ENCODE data around the gene GAL3ST2.

DNA sequence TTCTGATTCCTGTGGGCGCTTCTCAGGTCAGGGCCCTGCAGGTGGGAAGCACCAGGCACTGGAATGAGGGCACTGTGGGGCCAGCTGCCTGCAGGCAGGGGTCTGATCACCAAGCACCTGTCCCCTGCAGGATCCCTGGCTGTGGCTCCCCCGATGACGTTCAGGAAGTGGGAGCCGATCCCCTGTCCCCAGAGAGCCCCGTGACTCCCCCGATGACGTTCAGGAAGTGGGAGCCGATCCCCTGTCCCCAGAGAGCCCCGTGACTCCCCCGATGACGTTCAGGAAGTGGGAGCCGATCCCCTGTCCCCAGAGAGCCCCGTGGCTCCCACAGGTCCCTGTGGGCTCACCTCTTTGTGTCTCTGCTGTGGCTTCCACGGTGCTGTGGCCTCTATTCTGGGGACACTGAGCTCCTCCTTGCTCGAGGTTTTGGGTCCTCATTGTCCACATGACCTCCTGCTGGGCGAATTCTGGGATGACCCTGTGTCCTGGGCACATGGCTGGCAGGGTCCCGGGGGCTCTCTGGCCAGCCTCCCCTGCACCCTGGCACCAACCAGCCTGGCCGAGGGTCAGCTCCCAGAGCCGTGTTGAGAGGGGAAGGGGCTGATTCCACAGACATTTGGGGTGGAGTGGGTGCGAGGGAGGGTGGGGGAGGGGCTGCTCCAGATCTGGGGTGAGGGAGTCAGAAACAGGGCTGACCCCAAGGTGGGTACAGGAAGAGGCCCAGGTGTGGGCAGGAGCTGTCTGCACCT, 37.2 kb downstream of the GAL3ST2 start:
- TF ChIP-seq MXI1 (IDR thresholded peaks at IDR 0.05; ENCODE audit: low read depth, low read length) (no peak), FOXJ3 (CRISPR knock-in tag; IDR thresholded peaks at IDR 0.05) (no peak), ELF1 (IDR thresholded peaks at IDR 0.05) (no peak), TAF1 (IDR thresholded peaks at IDR 0.05; ENCODE audit: borderline replicate concordance, low read depth, low read length) (no peak), RCOR1 (IDR thresholded peaks at IDR 0.05; ENCODE audit: low read length) (no peak), YY1 (IDR thresholded peaks at IDR 0.05; ENCODE audit: low read depth) (no peak)
- TF ChIP-seq, protein P1, sequence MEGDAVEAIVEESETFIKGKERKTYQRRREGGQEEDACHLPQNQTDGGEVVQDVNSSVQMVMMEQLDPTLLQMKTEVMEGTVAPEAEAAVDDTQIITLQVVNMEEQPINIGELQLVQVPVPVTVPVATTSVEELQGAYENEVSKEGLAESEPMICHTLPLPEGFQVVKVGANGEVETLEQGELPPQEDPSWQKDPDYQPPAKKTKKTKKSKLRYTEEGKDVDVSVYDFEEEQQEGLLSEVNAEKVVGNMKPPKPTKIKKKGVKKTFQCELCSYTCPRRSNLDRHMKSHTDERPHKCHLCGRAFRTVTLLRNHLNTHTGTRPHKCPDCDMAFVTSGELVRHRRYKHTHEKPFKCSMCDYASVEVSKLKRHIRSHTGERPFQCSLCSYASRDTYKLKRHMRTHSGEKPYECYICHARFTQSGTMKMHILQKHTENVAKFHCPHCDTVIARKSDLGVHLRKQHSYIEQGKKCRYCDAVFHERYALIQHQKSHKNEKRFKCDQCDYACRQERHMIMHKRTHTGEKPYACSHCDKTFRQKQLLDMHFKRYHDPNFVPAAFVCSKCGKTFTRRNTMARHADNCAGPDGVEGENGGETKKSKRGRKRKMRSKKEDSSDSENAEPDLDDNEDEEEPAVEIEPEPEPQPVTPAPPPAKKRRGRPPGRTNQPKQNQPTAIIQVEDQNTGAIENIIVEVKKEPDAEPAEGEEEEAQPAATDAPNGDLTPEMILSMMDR (IDR thresholded peaks at IDR 0.05) = no peak
